PFSK-1 (cell line): ENCODE data around the gene SDK1.

ENCODE experiments used
- POLR2AphosphoS5 ChIP-seq: IDR thresholded peaks from 2 replicates; pipeline ENCODE4 v1.6.1; 2012; ENCODE audit warnings: low read depth, mild to moderate bottlenecking, control low read depth, low read length, moderate library complexity
- REST ChIP-seq, 2 experiments: IDR thresholded peaks; 2 replicates each; pipeline versions ENCODE4 v1.6.1 to v1.8.0; 2011 to 2012; ENCODE audit warnings: low read depth in 2 of 2, low read length in 2 of 2, control low read depth in 1 of 2, inconsistent platforms in 1 of 2, mild to moderate bottlenecking in 1 of 2, moderate library complexity in 1 of 2; ENCODE audit not compliant: insufficient read depth in 1 of 2
- TAF1 ChIP-seq: IDR thresholded peaks from 2 replicates; pipeline ENCODE4 v1.6.1; 2012; ENCODE audit warnings: low read length, control low read depth, borderline replicate concordance; ENCODE audit not compliant: insufficient read depth

- TF ChIP-seq REST (IDR thresholded peaks at IDR 0.05; ENCODE audit: insufficient read depth in 1 of 2, low read depth in 2 of 2, low read length in 2 of 2) (no peak), TAF1 (no peak), POLR2AphosphoS5 (no peak)
Observed at GRCh38 chr7:3466261-3466660, 165.2 kb downstream of the SDK1 start.
